Fibroblast of villous mesenchyme (primary cell): ENCODE results near the gene TASP1. TPM values are rescaled to one million over a fixed set of nuclear protein-coding genes. Genes with fewer than 3 reads are reported as not detected.

Source experiments
- DNase-seq: peaks from one replicate; pipeline ENCODE4 v3.0.0-alpha.2; 2010; ENCODE audit warnings: low read depth
- H3K4me3 ChIP-seq: 2 replicates; pipeline ENCODE4 v1.5.1; 2011; ENCODE audit warnings: low read depth, mild to moderate bottlenecking, low read length
- total RNA-seq: library from RNA; depleted of rRNA; stranded (reverse); fragments of >200 nt; gene quantifications from 2 replicates; pipeline ENCODE4 v1.2.3, GENCODE V29; 2012
- TF ChIP-seq, protein P1 (sequence below): IDR thresholded peaks from 2 replicates; pipeline ENCODE4 v1.5.1; 2012; ENCODE audit warnings: low read depth, mild to moderate bottlenecking, low read length; ENCODE audit not compliant: insufficient read depth

TASP1 gene
- total RNA-seq, 1 donor = 9.5 TPM

DNA sequence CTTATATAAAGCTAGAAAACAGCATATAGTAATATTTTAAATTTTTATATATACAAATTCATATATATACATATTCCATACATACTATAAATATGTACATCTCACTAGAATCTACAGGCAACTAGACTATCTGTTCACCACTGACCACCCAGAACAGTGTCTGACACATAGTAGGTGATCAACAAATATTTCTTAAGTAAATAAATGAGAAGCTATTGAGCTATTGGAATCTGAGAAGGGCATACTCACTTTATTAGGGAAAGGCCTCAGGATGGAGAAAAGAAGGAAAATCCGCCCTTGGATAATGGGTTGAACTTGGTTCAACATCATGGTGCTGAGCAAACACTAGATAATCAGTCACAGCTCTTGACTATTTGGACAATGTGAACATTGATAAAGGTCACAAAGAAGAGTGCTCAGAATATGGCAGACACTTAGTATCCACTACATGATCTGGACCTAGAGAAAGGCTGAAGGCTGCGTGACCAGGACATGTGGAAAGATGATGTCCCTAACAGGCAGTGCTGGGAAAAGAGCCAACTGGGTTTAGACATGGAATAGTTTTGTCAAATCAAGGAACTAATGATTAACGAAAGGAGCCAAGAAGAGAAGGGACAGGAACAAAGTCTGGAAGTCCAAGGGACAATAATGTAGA is 186.1 kb downstream of the TASP1 start:
- TF ChIP-seq, protein P1, sequence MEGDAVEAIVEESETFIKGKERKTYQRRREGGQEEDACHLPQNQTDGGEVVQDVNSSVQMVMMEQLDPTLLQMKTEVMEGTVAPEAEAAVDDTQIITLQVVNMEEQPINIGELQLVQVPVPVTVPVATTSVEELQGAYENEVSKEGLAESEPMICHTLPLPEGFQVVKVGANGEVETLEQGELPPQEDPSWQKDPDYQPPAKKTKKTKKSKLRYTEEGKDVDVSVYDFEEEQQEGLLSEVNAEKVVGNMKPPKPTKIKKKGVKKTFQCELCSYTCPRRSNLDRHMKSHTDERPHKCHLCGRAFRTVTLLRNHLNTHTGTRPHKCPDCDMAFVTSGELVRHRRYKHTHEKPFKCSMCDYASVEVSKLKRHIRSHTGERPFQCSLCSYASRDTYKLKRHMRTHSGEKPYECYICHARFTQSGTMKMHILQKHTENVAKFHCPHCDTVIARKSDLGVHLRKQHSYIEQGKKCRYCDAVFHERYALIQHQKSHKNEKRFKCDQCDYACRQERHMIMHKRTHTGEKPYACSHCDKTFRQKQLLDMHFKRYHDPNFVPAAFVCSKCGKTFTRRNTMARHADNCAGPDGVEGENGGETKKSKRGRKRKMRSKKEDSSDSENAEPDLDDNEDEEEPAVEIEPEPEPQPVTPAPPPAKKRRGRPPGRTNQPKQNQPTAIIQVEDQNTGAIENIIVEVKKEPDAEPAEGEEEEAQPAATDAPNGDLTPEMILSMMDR = no peak
- no peak overlapping the region for H3K4me3 ChIP-seq
- no peak for DNase-seq

DNA sequence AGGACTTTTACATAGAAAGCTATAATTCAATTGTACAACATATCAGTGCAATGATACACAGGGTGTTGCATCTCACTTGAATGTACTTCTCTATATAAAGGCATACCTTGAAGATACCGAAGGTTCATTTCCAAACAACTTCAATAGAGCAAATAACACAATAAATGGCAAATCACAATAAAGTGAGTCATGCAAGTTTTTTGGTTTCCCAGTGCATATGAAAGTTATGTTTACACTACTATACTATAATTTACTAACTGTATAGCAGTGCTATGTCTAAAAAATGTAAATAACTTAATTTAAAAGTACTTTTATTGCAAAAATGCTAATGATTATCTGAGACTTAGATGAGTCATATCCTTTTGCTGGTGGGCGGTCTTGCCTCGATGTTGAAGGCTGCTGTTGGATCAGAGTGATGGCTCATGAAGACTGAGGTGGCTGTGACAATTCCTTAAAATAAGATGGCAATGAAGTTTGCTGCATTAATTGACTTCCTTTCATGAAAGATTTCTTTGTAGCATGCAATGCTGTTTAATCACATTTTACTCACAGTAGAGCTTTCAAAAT is 188.8 kb downstream of the TASP1 start:
- DNase-seq = peak; percentile 44
- H3K4me3 ChIP-seq = no peak overlapping the region
- TF ChIP-seq, protein P1 = no peak

- H3K4me3 ChIP-seq = no peak overlapping the region
- TF ChIP-seq, protein P1 = no peak
- DNase-seq = no peak
These were observed 191.1 kb downstream of the TASP1 start for GRCh38 chr20:13447385-13448180.

DNA sequence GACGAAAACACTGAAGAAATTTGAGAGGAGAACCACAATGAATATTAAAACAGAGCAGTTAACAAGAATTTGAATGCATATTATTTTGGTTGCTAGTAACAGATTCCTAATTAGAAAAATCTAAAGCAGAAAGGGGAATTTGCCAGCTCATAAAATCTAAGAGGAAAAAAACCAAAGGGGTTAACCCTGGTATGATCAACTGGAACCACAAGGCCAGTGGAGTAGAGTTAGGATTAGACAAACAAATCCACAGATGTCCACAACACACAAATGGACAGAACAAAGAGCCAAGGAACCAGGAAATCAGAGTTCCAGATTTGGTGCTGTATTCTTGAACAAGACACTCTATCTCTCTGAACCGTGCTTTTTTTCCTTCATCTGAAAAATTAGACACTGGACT is 195.0 kb downstream of the TASP1 start:
- no peak for DNase-seq
- no peak overlapping the region for H3K4me3 ChIP-seq
- TF ChIP-seq, protein P1 = no peak

- DNase-seq = no peak
These were observed 195.7 kb downstream of the TASP1 start for GRCh38 chr20:13442986-13443385.

DNA sequence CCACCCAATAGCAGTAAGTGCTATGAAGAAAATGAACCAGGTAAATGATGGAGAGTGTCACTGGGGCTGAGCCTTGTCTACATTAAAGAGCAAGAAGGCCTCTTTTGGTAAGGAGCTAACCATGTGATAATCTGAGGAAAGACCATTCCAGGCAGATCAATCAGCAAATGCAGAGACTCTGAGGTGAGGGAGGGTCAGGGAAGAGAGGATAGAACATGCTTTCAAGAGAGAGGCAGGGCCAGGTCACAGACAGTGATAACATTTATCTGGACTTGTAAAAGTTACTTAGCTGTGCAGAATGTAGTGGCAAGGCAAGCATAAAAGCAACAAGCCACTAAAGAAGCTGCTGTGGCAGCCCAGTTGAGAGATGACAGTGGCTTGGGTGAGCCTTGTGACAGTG is 197.3 kb downstream of the TASP1 start:
- no peak overlapping the region for H3K4me3 ChIP-seq
- TF ChIP-seq, protein P1 = no peak
- no peak for DNase-seq

More at GRCh38 chr20:13442986-13443385, 195.7 kb downstream of the TASP1 start:
- H3K4me3 ChIP-seq = no peak overlapping the region
- TF ChIP-seq, protein P1 = no peak
